ENCODE results near the gene DCC.

DCC gene

GRCh38 chr18:52995875-52996274 lies 655.9 kb downstream of the DCC start:
- no peak overlapping the region for H3K4me3 ChIP-seq (ENCODE audit: control insufficient read depth, low read depth, low read length)

DNA sequence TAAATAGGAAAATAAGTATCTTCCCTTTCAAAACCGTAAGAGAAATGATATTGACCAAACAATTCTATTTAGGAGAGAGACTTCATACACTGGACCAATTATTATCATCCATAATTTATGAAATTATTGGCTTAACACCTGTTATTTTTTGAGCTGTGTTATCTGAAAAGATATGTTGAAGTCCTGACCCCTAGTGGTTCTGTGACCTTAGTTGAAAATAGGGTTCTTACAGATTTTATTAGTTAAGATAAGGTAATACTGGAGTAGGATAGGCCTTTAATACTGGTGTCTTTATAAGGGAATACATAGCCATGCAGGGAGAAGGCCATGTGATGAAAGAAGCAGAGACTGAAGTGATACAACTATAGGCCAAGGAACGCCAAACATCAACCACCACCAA lies 659.6 kb downstream of the DCC start:
- TF ChIP-seq CTCF (IDR thresholded peaks at IDR 0.05; ENCODE audit: control insufficient read depth, insufficient read depth, low read depth, low read length, missing control alignments), result no peak
- DNase-seq (ENCODE audit: low read depth), result no peak
- H3K4me3 ChIP-seq (ENCODE audit: control insufficient read depth, low read depth, low read length), result no peak overlapping the region

More at GRCh38 chr18:52995875-52996274, 655.9 kb downstream of the DCC start:
- no peak for TF ChIP-seq CTCF (IDR thresholded peaks at IDR 0.05; ENCODE audit: control insufficient read depth, insufficient read depth, low read depth, low read length, missing control alignments)
- no peak for DNase-seq (ENCODE audit: low read depth)

DNA sequence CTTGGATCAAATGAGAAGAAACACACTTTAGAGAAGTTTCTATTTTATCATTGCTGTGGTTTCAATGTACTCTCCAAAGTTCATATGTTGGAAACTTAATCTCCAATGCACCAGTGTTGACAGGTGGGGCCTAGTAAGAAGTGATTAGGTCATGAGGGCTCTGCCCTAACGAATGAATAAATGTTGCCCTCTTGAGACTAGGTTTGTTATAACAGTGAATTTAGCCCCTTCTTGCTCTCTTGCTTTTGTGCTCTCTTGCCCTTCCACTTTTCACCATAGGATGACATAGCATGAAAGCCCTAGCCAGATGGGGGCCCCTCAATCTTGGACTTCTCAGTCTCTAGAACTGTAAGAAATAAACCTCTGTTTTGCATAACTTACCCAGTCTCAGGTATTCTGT lies 664.8 kb downstream of the DCC start:
- DNase-seq (ENCODE audit: low read depth), result no peak
- TF ChIP-seq CTCF (IDR thresholded peaks at IDR 0.05; ENCODE audit: control insufficient read depth, insufficient read depth, low read depth, low read length, missing control alignments), result no peak
- H3K4me3 ChIP-seq (ENCODE audit: control insufficient read depth, low read depth, low read length), result no peak overlapping the region

GRCh38 chr18:53018791-53019190 lies 678.8 kb downstream of the DCC start:
- no peak overlapping the region for H3K4me3 ChIP-seq (ENCODE audit: control insufficient read depth, low read depth, low read length)
- no peak for DNase-seq (ENCODE audit: low read depth)
- TF ChIP-seq CTCF (IDR thresholded peaks at IDR 0.05; ENCODE audit: control insufficient read depth, insufficient read depth, low read depth, low read length, missing control alignments), result no peak

- TF ChIP-seq CTCF (IDR thresholded peaks at IDR 0.05; ENCODE audit: control insufficient read depth, insufficient read depth, low read depth, low read length, missing control alignments), result no peak
- DNase-seq (ENCODE audit: low read depth), result no peak
- H3K4me3 ChIP-seq (ENCODE audit: control insufficient read depth, low read depth, low read length), result no peak overlapping the region
Measured at GRCh38 chr18:53025247-53025646, 685.2 kb downstream of the DCC start.

DNA sequence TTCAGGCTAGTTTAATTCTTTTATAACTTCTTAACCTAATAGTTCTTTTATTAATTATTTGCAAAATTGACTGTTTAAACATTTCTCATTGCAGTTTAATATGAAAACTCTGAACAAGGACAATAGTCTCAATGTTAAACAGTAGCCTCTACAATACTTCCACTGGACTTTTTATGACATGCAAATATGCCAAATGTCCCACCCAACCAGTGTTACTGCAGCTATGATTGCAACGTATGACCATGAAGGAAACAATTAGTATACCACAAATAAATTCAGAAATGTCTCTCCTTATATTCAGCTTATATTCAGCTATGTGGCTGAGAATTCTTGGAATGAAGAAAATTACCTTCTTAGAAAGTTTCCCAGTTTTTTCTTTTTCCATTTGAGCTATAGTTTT lies 688.6 kb downstream of the DCC start:
- TF ChIP-seq CTCF (IDR thresholded peaks at IDR 0.05; ENCODE audit: control insufficient read depth, insufficient read depth, low read depth, low read length, missing control alignments), result no peak
- no peak overlapping the region for H3K4me3 ChIP-seq (ENCODE audit: control insufficient read depth, low read depth, low read length)
- DNase-seq (ENCODE audit: low read depth), result no peak

GRCh38 chr18:53033128-53033527 lies 693.1 kb downstream of the DCC start:
- TF ChIP-seq CTCF (IDR thresholded peaks at IDR 0.05; ENCODE audit: control insufficient read depth, insufficient read depth, low read depth, low read length, missing control alignments), result no peak
- no peak for DNase-seq (ENCODE audit: low read depth)
- H3K4me3 ChIP-seq (ENCODE audit: control insufficient read depth, low read depth, low read length), result no peak overlapping the region
